GM23248 (cell line): ENCODE data around the gene NDUFS5. TPM values are rescaled to one million over a fixed set of nuclear protein-coding genes. Genes with fewer than 3 reads are reported as not detected.

Experiments used
- DNase-seq: peaks from one replicate; pipeline ENCODE4 v3.0.0-alpha.2; 2015
- H2AFZ ChIP-seq: fragments of 200-600 bp; sonication (generic); 2 replicates; pipeline ENCODE4 v1.6.1; 2016; ENCODE audit warnings: antibody characterized with exemption
- H3F3A ChIP-seq: fragments of 200-600 bp; sonication (generic); 2 replicates; pipeline ENCODE4 v1.6.1; 2016; ENCODE audit warnings: mild to moderate bottlenecking, antibody characterized with exemption, mixed run types; ENCODE audit not compliant: insufficient read depth
- H3K27ac ChIP-seq: fragments of 200-600 bp; sonication (generic); 2 replicates; pipeline ENCODE4 v1.5.1; 2016; ENCODE audit warnings: mild to moderate bottlenecking
- H3K27me3 ChIP-seq: fragments of 200-600 bp; sonication (generic); replicated peaks from 2 replicates; pipeline ENCODE4 v1.6.1; 2016; ENCODE audit warnings: mild to moderate bottlenecking; ENCODE audit not compliant: insufficient read depth
- H3K36me3 ChIP-seq: fragments of 200-600 bp; sonication (generic); 2 replicates; pipeline ENCODE4 v1.6.1; 2016; ENCODE audit warnings: low read depth, mild to moderate bottlenecking
- H3K4me1 ChIP-seq: fragments of 200-600 bp; sonication (generic); 2 replicates; pipeline ENCODE4 v1.6.1; 2016; ENCODE audit warnings: mild to moderate bottlenecking; ENCODE audit not compliant: insufficient read depth
- H3K4me2 ChIP-seq: fragments of 200-600 bp; sonication (generic); one replicate; pipeline ENCODE4 v1.6.1; 2016; ENCODE audit warnings: mild to moderate bottlenecking; ENCODE audit not compliant: unreplicated experiment
- H3K4me3 ChIP-seq: fragments of 200-600 bp; sonication (generic); 2 replicates; pipeline ENCODE4 v1.5.1; 2016; ENCODE audit warnings: mild to moderate bottlenecking
- H3K79me2 ChIP-seq: fragments of 200-600 bp; sonication (generic); 2 replicates; pipeline ENCODE4 v1.6.1; 2016; ENCODE audit warnings: mild to moderate bottlenecking; ENCODE audit not compliant: insufficient read depth
- H3K9ac ChIP-seq: fragments of 200-600 bp; sonication (generic); 2 replicates; pipeline ENCODE4 v1.6.1; 2016; ENCODE audit warnings: mild to moderate bottlenecking
- H3K9me2 ChIP-seq: fragments of 200-600 bp; sonication (generic); 2 replicates; pipeline ENCODE4 v1.6.1; 2016; ENCODE audit warnings: mixed run types, mild to moderate bottlenecking, moderate library complexity; ENCODE audit not compliant: insufficient read depth
- H3K9me3 ChIP-seq: fragments of 200-600 bp; sonication (generic); one replicate; pipeline ENCODE4 v1.6.1; 2017; ENCODE audit warnings: low read depth
- H4K20me1 ChIP-seq: fragments of 200-600 bp; sonication (generic); 2 replicates; pipeline ENCODE4 v1.6.0; 2016; ENCODE audit not compliant: insufficient read depth
- EZH2 ChIP-seq: fragments of 200-600 bp; sonication (generic); IDR thresholded peaks from 2 replicates; pipeline ENCODE4 v1.6.1; 2018; ENCODE audit warnings: antibody characterized with exemption, mild to moderate bottlenecking; ENCODE audit not compliant: insufficient read depth, poor library complexity, severe bottlenecking
- EZH2phosphoT487 ChIP-seq: fragments of 200-600 bp; sonication (generic); IDR thresholded peaks from 2 replicates; pipeline ENCODE4 v1.6.1; 2018; ENCODE audit warnings: antibody characterized with exemption, moderate library complexity, mild to moderate bottlenecking, low read depth; ENCODE audit not compliant: insufficient read depth
- whole genome bisulfite sequencing, 2 experiments: methylation state at CpG; one replicate each; pipeline ENCODE4 v1.1.6; 2015 to 2017; ENCODE audit warnings: low lambda C conversion rate in 2 of 2, low coverage in 1 of 2; ENCODE audit errors: missing lambda C conversion rate in 2 of 2; 5-methylcytosine and 5-hydroxymethylcytosine counted together
- in situ Hi-C: fragments of 300-500 bp; cut with MboI; formaldehyde crosslinking; loops from 2 replicates; pipeline ENCODE4 v1.15.0; 2020
- polyA plus RNA-seq: library from polyadenylated mRNA; unstranded; fragments of >200 nt; fragmentation: Nextera tagmentation; extraction: Ambion mirVana; gene quantifications from 2 replicates; pipeline ENCODE4 v1.2.1, GENCODE V29; 2016
- total RNA-seq: library from RNA; depleted of rRNA; stranded (reverse); fragments of >200 nt; shearing (Covaris generic); gene quantifications from 2 replicates; pipeline ENCODE4 v1.2.3, GENCODE V29; 2014

Gene NDUFS5
- total and polyA plus RNA-seq, 2 experiments from 2014 or later: 257 to 606 TPM

DNA sequence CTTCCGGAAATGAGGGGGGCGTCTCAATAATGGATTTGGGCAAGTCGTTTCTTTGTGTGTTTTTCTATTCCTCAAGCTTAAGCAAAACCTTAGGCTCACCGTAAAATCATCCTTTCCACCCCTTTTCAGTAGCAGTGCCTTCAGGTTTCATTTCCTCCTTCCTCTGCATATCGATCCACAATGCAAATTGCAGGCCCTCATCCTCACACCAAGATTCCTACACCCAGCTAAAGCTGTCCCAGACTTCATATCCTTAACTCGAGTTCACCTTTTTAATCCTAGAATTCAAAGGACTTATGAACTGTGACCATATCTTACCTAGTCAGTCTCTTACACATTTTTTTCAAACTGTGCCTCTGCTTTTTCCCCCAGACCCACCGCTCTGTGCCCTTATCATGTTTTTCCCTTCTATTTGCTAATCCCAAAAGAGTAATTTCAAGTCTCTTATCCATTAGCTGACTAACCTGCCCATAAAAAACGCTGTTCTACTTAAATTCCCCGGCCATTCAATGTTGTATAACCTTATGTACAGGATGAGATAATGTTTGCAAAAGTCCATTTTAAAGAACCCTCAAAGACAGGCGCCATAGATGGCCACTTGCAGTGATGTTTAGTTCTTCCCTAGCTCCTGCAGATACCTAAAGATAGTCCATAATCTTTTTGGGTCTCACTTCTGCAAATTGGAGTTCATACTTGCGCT, 33.6 kb upstream of the NDUFS5 start:
- peak; percentile 15 for DNase-seq
- Histone ChIP-seq H3K9ac (peak overlapping the region; percentile 98), H3K79me2 (peaks cover 65% of the 10 kb centered on the region), H3K4me2 (peak overlapping the region; percentile 99), H3K27me3 (no peaks in the 10 kb centered on the region), H2AFZ (no peak overlapping the region; the same call in 1 of the 2 replicates), H3F3A (peaks cover 14% of the 10 kb centered on the region; the same call in 1 of the 2 replicates), H4K20me1 (peaks cover 11% of the 10 kb centered on the region; the same call in 1 of the 2 replicates), H3K36me3 (peaks cover 15% of the 10 kb centered on the region; the same call in 1 of the 2 replicates), H3K4me3 (peak overlapping the region; percentile 92), H3K4me1 (peaks cover 29% of the 10 kb centered on the region), H3K27ac (peak overlapping the region; percentile 83), H3K9me2 (no peaks in the 10 kb centered on the region), H3K9me3 (no peaks in the 10 kb centered on the region)
- WGBS, 2 experiments: 20 to 23% methylated on average over 11 of the region's 11 CpGs
- TF ChIP-seq EZH2phosphoT487 (no peak), EZH2 (no peak)
- in situ Hi-C loops: no loop called here

DNA sequence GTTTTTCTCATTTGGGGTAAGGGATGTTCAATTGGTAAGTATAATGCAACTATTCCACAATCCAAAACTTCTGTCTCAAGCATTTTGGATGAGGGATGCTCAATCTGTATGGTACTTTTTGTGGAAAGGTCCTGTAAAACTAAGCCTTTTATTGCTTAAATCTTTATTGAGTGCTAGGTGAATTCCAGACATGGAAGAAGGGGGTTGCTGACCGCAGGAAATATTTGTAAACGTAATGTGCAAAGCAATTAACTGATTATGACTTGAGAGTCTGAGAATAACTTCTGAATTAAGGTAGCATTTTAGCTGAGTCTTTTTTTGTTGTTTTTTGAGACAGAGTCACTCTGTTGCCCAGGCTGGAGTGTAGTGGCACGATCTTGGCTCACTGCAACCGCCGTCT, 32.0 kb upstream of the NDUFS5 start:
- 85 to 90% methylated on average over 5 of the region's 5 CpGs for WGBS, 2 experiments
- Histone ChIP-seq H3K4me1 (peaks cover 33% of the 10 kb centered on the region), H3K4me3 (no peak overlapping the region), H3K79me2 (peaks cover 81% of the 10 kb centered on the region), H3K9ac (no peak overlapping the region), H3K4me2 (no peak overlapping the region), H4K20me1 (peaks cover 11% of the 10 kb centered on the region; the same call in 1 of the 2 replicates), H3F3A (peaks cover 12% of the 10 kb centered on the region; the same call in 1 of the 2 replicates), H3K27ac (no peak overlapping the region), H3K36me3 (peaks cover 20% of the 10 kb centered on the region), H3K9me2 (no peaks in the 10 kb centered on the region), H3K9me3 (no peaks in the 10 kb centered on the region), H3K27me3 (no peaks in the 10 kb centered on the region), H2AFZ (no peak overlapping the region)
- no peak for DNase-seq
- in situ Hi-C loops: no loop called here
- no peak for TF ChIP-seq EZH2phosphoT487
- no peak for TF ChIP-seq EZH2

DNA sequence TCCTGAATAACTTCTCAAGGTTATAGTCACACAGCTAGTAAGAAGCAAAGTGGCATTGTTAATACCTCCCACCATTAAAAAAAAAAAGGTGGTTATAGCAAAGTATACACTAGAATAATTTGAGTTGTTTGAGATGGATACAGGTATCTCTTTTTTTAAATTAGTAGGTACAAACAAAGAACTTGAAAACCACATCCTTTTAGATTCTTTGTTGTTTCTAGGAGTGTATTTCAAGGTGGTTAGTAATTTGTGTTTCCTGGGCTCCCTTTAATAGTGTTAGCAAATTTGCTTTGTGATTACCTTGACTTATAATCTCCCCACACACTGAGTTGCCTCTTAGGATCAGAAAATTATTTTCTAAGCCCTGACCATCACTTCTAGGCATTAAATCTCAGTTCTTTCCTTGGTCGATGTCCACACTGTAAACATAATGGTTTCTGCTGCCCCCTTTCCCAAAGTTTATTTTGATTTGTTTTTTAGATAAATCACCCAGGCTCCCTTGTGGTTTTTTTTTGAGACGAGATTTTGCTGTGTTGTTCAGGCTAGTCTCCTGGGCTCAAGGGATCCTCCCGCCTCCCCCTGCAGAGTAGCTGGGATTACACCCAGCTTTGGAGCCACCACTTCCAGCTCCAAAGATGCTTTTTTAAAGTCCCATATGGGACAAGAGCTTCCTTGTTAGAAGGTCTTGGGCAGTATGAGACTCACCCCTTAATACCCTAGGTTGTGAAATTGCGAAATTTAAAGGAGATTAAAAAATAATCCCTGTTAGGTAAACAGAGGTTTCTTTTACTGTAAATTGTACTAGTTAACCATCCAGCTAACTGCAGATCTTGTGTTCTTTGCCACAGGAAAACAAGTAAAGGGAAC, 28.9 kb upstream of the NDUFS5 start:
- H3K79me2 ChIP-seq: peaks cover 100% of the 10 kb centered on the region
- H4K20me1 ChIP-seq: peaks cover 11% of the 10 kb centered on the region; the same call in 1 of the 2 replicates
- peak overlapping the region; percentile 23 for H3K9ac ChIP-seq
- H3K27me3 ChIP-seq: no peaks in the 10 kb centered on the region
- in situ Hi-C loops: no loop called here
- H3K4me2 ChIP-seq: peak overlapping the region; percentile 7
- H3K36me3 ChIP-seq: peaks cover 42% of the 10 kb centered on the region
- TF ChIP-seq EZH2: no peak
- no peak for TF ChIP-seq EZH2phosphoT487
- H3K9me3 ChIP-seq: no peaks in the 10 kb centered on the region
- no peak overlapping the region; the same call in 1 of the 2 replicates for H3K4me3 ChIP-seq
- peaks cover 5% of the 10 kb centered on the region; the same call in 1 of the 2 replicates for H3F3A ChIP-seq
- peak; percentile 9 for DNase-seq
- H2AFZ ChIP-seq: no peak overlapping the region
- H3K9me2 ChIP-seq: no peaks in the 10 kb centered on the region
- H3K27ac ChIP-seq: no peak overlapping the region
- WGBS, 2 experiments: 59 to 64% methylated on average over 4 of the region's 4 CpGs
- H3K4me1 ChIP-seq: peaks cover 19% of the 10 kb centered on the region

DNA sequence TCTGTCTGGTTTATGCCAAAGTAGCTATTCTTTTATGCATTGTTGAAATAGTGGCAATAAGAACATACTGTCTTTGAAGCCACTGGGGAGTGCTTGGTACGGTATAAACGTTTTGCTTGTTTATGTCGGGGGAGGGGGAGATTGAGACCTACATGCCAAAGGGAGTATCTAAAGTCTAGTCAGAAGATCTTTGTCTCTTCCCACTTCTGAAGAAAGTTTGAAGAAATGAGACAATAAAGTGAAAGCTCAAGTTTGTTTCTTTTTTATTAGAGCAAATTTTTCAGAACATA, 28.3 kb upstream of the NDUFS5 start:
- in situ Hi-C loops: no loop called here
- Histone ChIP-seq H2AFZ (no peak overlapping the region), H3K36me3 (peaks cover 46% of the 10 kb centered on the region), H3K79me2 (peaks cover 100% of the 10 kb centered on the region), H3K27me3 (no peaks in the 10 kb centered on the region), H3F3A (peaks cover 9% of the 10 kb centered on the region; the same call in 1 of the 2 replicates), H3K9me3 (no peaks in the 10 kb centered on the region), H3K9ac (no peak overlapping the region), H3K4me3 (no peak overlapping the region; the same call in 1 of the 2 replicates), H3K4me2 (peak overlapping the region; percentile 7), H3K9me2 (no peaks in the 10 kb centered on the region), H3K4me1 (peaks cover 19% of the 10 kb centered on the region), H4K20me1 (peaks cover 7% of the 10 kb centered on the region; the same call in 1 of the 2 replicates), H3K27ac (no peak overlapping the region)
- no peak for TF ChIP-seq EZH2phosphoT487
- no peak for TF ChIP-seq EZH2
- 37 to 38% methylated on average over 3 of the region's 3 CpGs for WGBS, 2 experiments
- peak; percentile 14 for DNase-seq
